A673 (cell line): ENCODE data around the gene INVS. TPM values are rescaled to one million over a fixed set of nuclear protein-coding genes. Genes with fewer than 3 reads are reported as not detected.

Source experiments
- BruUV-seq: library from RNA; stranded (reverse); fragments of 400-500 nt; replicated peaks from 2 replicates; lab custom pipeline; 2021; lab: Mats Ljungman, UMichigan
- CTCF ChIA-PET: fragments of 300-600 bp; sonication (Branson Sonifier 250); formaldehyde crosslinking; loops from one replicate; lab custom pipeline; 2022; ENCODE audit warnings: antibody characterized with exemption; lab: Charles Lee
- POLR2A ChIA-PET: fragments of 300-600 bp; sonication (Branson Sonifier 250); formaldehyde crosslinking; loops from one replicate; lab custom pipeline; 2022; ENCODE audit warnings: antibody characterized with exemption; ENCODE audit not compliant: low non-redundant PET; lab: Charles Lee
- DNase-seq: peaks from one replicate; pipeline ENCODE4 v3.0.0-alpha.2; 2015; ENCODE audit warnings: low spot score
- H3K27ac ChIP-seq: fragments of 200-600 bp; sonication (generic); 2 replicates; pipeline ENCODE4 v1.5.1; 2016; ENCODE audit warnings: mixed run types, low read depth, mild to moderate bottlenecking, mixed read lengths, antibody characterized with exemption, low read length; ENCODE audit not compliant: poor library complexity, severe bottlenecking
- H3K27me3 ChIP-seq: fragments of 200-600 bp; sonication (generic); replicated peaks from 2 replicates; pipeline ENCODE4 v1.6.1; 2017; ENCODE audit warnings: mixed run types, low read depth, mild to moderate bottlenecking, mixed read lengths, antibody characterized with exemption, low read length; ENCODE audit not compliant: insufficient read depth, poor library complexity
- H3K36me3 ChIP-seq: fragments of 200-600 bp; sonication (generic); 2 replicates; pipeline ENCODE4 v1.6.1; 2016; ENCODE audit warnings: mixed run types, mild to moderate bottlenecking, mixed read lengths, antibody characterized with exemption, low read length; ENCODE audit not compliant: insufficient read depth, poor library complexity, severe bottlenecking
- H3K4me1 ChIP-seq: fragments of 200-600 bp; sonication (generic); 2 replicates; pipeline ENCODE4 v1.6.1; 2017; ENCODE audit warnings: mixed run types, mild to moderate bottlenecking, mixed read lengths, antibody characterized with exemption, low read length; ENCODE audit not compliant: insufficient read depth, poor library complexity, severe bottlenecking
- H3K4me3 ChIP-seq: fragments of 200-600 bp; sonication (generic); 2 replicates; pipeline ENCODE4 v1.5.1; 2016; ENCODE audit warnings: low read depth, mixed run types, mild to moderate bottlenecking, mixed read lengths, low read length; ENCODE audit not compliant: poor library complexity, severe bottlenecking
- H3K9me3 ChIP-seq: fragments of 200-600 bp; sonication (generic); 2 replicates; pipeline ENCODE4 v1.6.1; 2016; ENCODE audit warnings: mixed run types, low read depth, mild to moderate bottlenecking, mixed read lengths, antibody characterized with exemption, low read length; ENCODE audit not compliant: poor library complexity, severe bottlenecking
- CTCF ChIP-seq: fragments of 300-800, 200-600 bp; sonication (generic); conservative IDR thresholded peaks from 2 replicates; pipeline ENCODE4 v1.5.1; 2017; ENCODE audit warnings: low read depth, mild to moderate bottlenecking, antibody characterized with exemption, low read length, moderate library complexity, mixed read lengths
- EZH2 ChIP-seq: fragments of 200-600 bp; sonication (generic); IDR thresholded peaks from 2 replicates; pipeline ENCODE4 v1.6.1; 2017; ENCODE audit warnings: borderline replicate concordance, low read depth, mild to moderate bottlenecking, mixed read lengths, antibody characterized with exemption, low read length; ENCODE audit not compliant: poor library complexity, severe bottlenecking
- intact Hi-C: fragments of 100-400 bp; cut with micrococcal nuclease; formaldehyde crosslinking; loops from one replicate; pipeline ENCODE4 v1.10.0; 2022; ENCODE audit not compliant: unreplicated experiment
- total RNA-seq: library from RNA; stranded (reverse); gene quantifications from 2 replicates; pipeline ENCODE4 v1.2.3, GENCODE V29; 2021

Gene INVS
- total RNA-seq, 1 experiment from 2014 or later: 23.3 TPM

GRCh38 chr9:100105861-100106260, 6.8 kb downstream of the INVS start:
- H3K27me3 ChIP-seq: no peaks in the 10 kb centered on the region
- H3K4me3 ChIP-seq: no peak overlapping the region
- TF ChIP-seq EZH2 (no peak), CTCF (no peak)
- BruUV-seq: no TSS peak
- DNase-seq: no peak
- POLR2A ChIA-PET: no interaction called here
- H3K4me1 ChIP-seq: peaks cover 9% of the 10 kb centered on the region
- intact Hi-C loops: no loop called here
- CTCF ChIA-PET: no interaction called here
- H3K36me3 ChIP-seq: peaks cover 63% of the 10 kb centered on the region
- no peak overlapping the region for H3K27ac ChIP-seq
- no peaks in the 10 kb centered on the region for H3K9me3 ChIP-seq

DNA sequence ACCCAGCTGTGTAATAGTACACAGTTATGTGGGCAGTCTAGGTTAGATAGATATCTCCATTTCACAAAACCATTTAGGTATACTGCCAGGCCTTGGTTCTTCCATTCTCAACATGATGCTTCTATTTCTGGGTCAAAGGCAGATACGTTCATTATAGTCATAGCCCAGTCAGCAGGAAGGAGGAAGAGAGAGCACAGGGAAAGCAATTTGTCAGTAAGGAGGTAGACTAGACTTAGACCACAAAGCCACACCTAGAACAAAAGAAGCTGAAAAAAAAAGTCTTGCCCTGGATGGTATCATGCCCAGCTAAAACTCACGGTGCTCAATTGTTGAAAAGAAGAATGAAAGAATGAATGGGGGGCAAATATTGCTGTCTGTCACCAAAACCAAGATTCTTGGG, 7.6 kb downstream of the INVS start:
- BruUV-seq: no TSS peak
- Histone ChIP-seq H3K27me3 (no peaks in the 10 kb centered on the region), H3K4me3 (no peak overlapping the region), H3K36me3 (peaks cover 59% of the 10 kb centered on the region), H3K9me3 (no peaks in the 10 kb centered on the region), H3K27ac (no peak overlapping the region), H3K4me1 (peaks cover 15% of the 10 kb centered on the region)
- ChIA-PET CTCF (no interaction called here), POLR2A (no interaction called here)
- intact Hi-C loops: no loop called here
- no peak for DNase-seq
- no peak for TF ChIP-seq CTCF
- TF ChIP-seq EZH2: no peak

GRCh38 chr9:100108559-100108958, 9.5 kb downstream of the INVS start:
- TF ChIP-seq EZH2 (no peak), CTCF (no peak)
- H3K27me3 ChIP-seq: no peaks in the 10 kb centered on the region
- intact Hi-C loops: no loop called here
- no peak for DNase-seq
- POLR2A ChIA-PET: no interaction called here
- H3K27ac ChIP-seq: peak overlapping the region; percentile 41
- peaks cover 22% of the 10 kb centered on the region for H3K4me1 ChIP-seq
- peaks cover 56% of the 10 kb centered on the region for H3K36me3 ChIP-seq
- H3K4me3 ChIP-seq: no peak overlapping the region
- BruUV-seq: no TSS peak
- H3K9me3 ChIP-seq: no peaks in the 10 kb centered on the region
- CTCF ChIA-PET: no interaction called here
